HepG2 (cell line): ENCODE results near the gene HECTD1. TPM values are rescaled to one million over a fixed set of nuclear protein-coding genes. Genes with fewer than 3 reads are reported as not detected.

Experiments
- ARHGAP35 ChIP-seq: sonication (generic); formaldehyde crosslinking; IDR thresholded peaks from 2 replicates; pipeline ENCODE4 v1.9.0; 2022; ENCODE audit warnings: mild to moderate bottlenecking, inconsistent platforms, moderate library complexity, missing genetic modification reagents, borderline replicate concordance
- ATF1 ChIP-seq: IDR thresholded peaks from 2 replicates; pipeline ENCODE4 v1.6.1; 2016; ENCODE audit warnings: mild to moderate bottlenecking, control low read depth
- CENPBD1 ChIP-seq: sonication (generic); formaldehyde crosslinking; IDR thresholded peaks from 2 replicates; pipeline ENCODE4 v1.8.0; 2022; ENCODE audit warnings: missing genetic modification reagents, low read depth, mild to moderate bottlenecking, borderline replicate concordance
- GPBP1L1 ChIP-seq: sonication (generic); formaldehyde crosslinking; IDR thresholded peaks from 2 replicates; pipeline ENCODE4 v1.5.0; 2020; ENCODE audit warnings: mild to moderate bottlenecking, missing genetic modification reagents
- GRHL1 ChIP-seq: sonication (generic); formaldehyde crosslinking; conservative IDR thresholded peaks from 2 replicates; pipeline ENCODE4 v1.8.0; 2022; ENCODE audit warnings: missing genetic modification reagents
- HMGA1 ChIP-seq: sonication (generic); formaldehyde crosslinking; conservative IDR thresholded peaks from 2 replicates; pipeline ENCODE4 v1.4.0; 2020; ENCODE audit warnings: missing genetic modification reagents
- KMT2B ChIP-seq: IDR thresholded peaks from 2 replicates; pipeline ENCODE4 v1.6.1; 2016; ENCODE audit warnings: missing genetic modification reagents, missing compliant biosample characterization
- LCORL ChIP-seq, 2 experiments: fragments of 450-650 bp in 1 of 2; sonication (generic) in 1 of 2; formaldehyde crosslinking in 1 of 2; IDR thresholded peaks; 2 replicates each; pipeline versions ENCODE4 v1.5.0 to v1.6.1; 2017 to 2020; ENCODE audit warnings: antibody characterized with exemption in 1 of 2, missing genetic modification reagents in 1 of 2
- MZF1 ChIP-seq: sonication (generic); formaldehyde crosslinking; IDR thresholded peaks from 2 replicates; pipeline ENCODE4 v1.8.1; 2023; ENCODE audit warnings: mild to moderate bottlenecking, missing genetic modification reagents, borderline replicate concordance
- SKI ChIP-seq: fragments of 450-650 bp; IDR thresholded peaks from one replicate; pipeline ENCODE4 v1.6.1; 2018; ENCODE audit warnings: mild to moderate bottlenecking; ENCODE audit not compliant: partially characterized antibody
- SOX13 ChIP-seq, 3 experiments: fragments of 450-650 bp in 1 of 3; sonication (generic) in 1 of 3; formaldehyde crosslinking in 1 of 3; IDR thresholded peaks in 2 of 3; conservative IDR thresholded peaks in 1 of 3; 2 replicates each; pipeline versions ENCODE4 v1.5.0 to v1.6.1; 2016 to 2020; ENCODE audit warnings: antibody characterized with exemption in 1 of 3, mild to moderate bottlenecking in 1 of 3, missing compliant biosample characterization in 1 of 3, missing genetic modification reagents in 1 of 3, moderate library complexity in 1 of 3
- TIGD3 ChIP-seq: sonication (generic); formaldehyde crosslinking; IDR thresholded peaks from 2 replicates; pipeline ENCODE4 v1.5.1; 2020; ENCODE audit warnings: mild to moderate bottlenecking, missing genetic modification reagents, borderline replicate concordance
- ZBTB25 ChIP-seq: IDR thresholded peaks from 2 replicates; pipeline ENCODE4 v1.6.1; 2018; ENCODE audit warnings: missing genetic modification reagents
- ZMYM4 ChIP-seq: sonication (generic); formaldehyde crosslinking; IDR thresholded peaks from 2 replicates; pipeline ENCODE4 v1.8.1; 2023; ENCODE audit warnings: mild to moderate bottlenecking, missing genetic modification reagents
- ZNF143 ChIP-seq: sonication (generic); formaldehyde crosslinking; IDR thresholded peaks from 2 replicates; pipeline ENCODE4 v1.4.0; 2020; ENCODE audit warnings: missing genetic modification reagents
- ZNF264 ChIP-seq: sonication (generic); formaldehyde crosslinking; IDR thresholded peaks from 2 replicates; pipeline ENCODE4 v1.4.0; 2020; ENCODE audit warnings: missing genetic modification reagents
- ZNF367 ChIP-seq: sonication (generic); formaldehyde crosslinking; IDR thresholded peaks from 2 replicates; pipeline ENCODE4 v1.4.0; 2020; ENCODE audit warnings: missing genetic modification reagents, borderline replicate concordance
- ZNF598 ChIP-seq: sonication (generic); formaldehyde crosslinking; IDR thresholded peaks from 2 replicates; pipeline ENCODE4 v1.5.1; 2020; ENCODE audit warnings: mild to moderate bottlenecking, missing genetic modification reagents, borderline replicate concordance
- ZNF678 ChIP-seq: sonication (generic); formaldehyde crosslinking; IDR thresholded peaks from 2 replicates; pipeline ENCODE4 v1.4.0; 2020; ENCODE audit warnings: mild to moderate bottlenecking, missing genetic modification reagents
- ZNF740 ChIP-seq: sonication (generic); formaldehyde crosslinking; IDR thresholded peaks from 2 replicates; pipeline ENCODE4 v1.4.0; 2020; ENCODE audit warnings: missing genetic modification reagents
- ZSCAN20 ChIP-seq: sonication (generic); formaldehyde crosslinking; IDR thresholded peaks from 2 replicates; pipeline ENCODE4 v1.4.0; 2020; ENCODE audit warnings: missing genetic modification reagents, mild to moderate bottlenecking, borderline replicate concordance
- polyA plus RNA-seq, 8 experiments: library from polyadenylated mRNA; depleted of rRNA in 3 of 8; stranded (reverse) in 7 of 8; unstranded in 1 of 8; fragments of >200 nt; fragmentation: Illumina TruSeq in 4 of 8; extraction: Trizol in 4 of 8; gene quantifications; 2 replicates each; pipeline versions ENCODE4 v1.2.1 to v1.2.3, GENCODE V29; 2011 to 2016; ENCODE audit warnings: low read depth in 4 of 8, missing spikeins in 1 of 8, mixed read lengths in 1 of 8; ENCODE audit not compliant: insufficient read depth in 1 of 8
- total RNA-seq, 5 experiments: library from RNA; depleted of rRNA; stranded (reverse); fragments of >200 nt; fragmentation: Illumina TruSeq; extraction: Trizol; gene quantifications; 2 replicates each; pipeline ENCODE4 v1.2.3, GENCODE V29; 2016; ENCODE audit warnings: low read depth in 1 of 5

The HECTD1 gene
- total and polyA plus RNA-seq, 2 of the 13 experiments (the other 11 are each of a cell fraction or from before 2014, with no cell fraction given), result 312 to 560 TPM

GRCh38 chr14:31207755-31208545 is at the start of gene HECTD1 (continued):
- TF ChIP-seq LCORL (IDR thresholded peaks at IDR 0.05) (peak; percentile 71; the same call in 1 of the 2 replicates), LCORL (CRISPR knock-in tag; IDR thresholded peaks at IDR 0.05) (peak; percentile 96; the same call in 1 of the 2 replicates), ZNF678 (CRISPR knock-in tag) (peak; percentile 99), ZNF598 (CRISPR knock-in tag) (peak; percentile 100), ARHGAP35 (CRISPR knock-in tag) (peak; percentile 100), CENPBD1 (peak; percentile 78; the same call in 1 of the 2 replicates), SOX13 (IDR thresholded peaks at IDR 0.05) (peak; percentile 46), SOX13 (CRISPR knock-in tag; conservative IDR thresholded peaks at IDR 0.05 in 1 of 2, IDR thresholded peaks at IDR 0.05 in 1 of 2) (peak; percentile 81 to 96), ZNF143 (peak; percentile 73), ATF1 (peak; percentile 49; the same call in 1 of the 2 replicates), ZBTB25 (peak; percentile 94), TIGD3 (CRISPR knock-in tag) (peak; percentile 95; the same call in 1 of the 2 replicates), ZMYM4 (peak; percentile 97), GPBP1L1 (CRISPR knock-in tag) (no peak), MZF1 (CRISPR knock-in tag) (peak; percentile 98; the same call in 1 of the 2 replicates), ZNF264 (CRISPR knock-in tag) (peak; percentile 97), SKI (peak; percentile 98), GRHL1 (CRISPR knock-in tag) (no peak), KMT2B (CRISPR knock-in tag) (peak; percentile 99), ZNF367 (CRISPR knock-in tag) (peak; percentile 57), ZNF740 (peak; percentile 89), ZSCAN20 (CRISPR knock-in tag) (0 out of 2 replicates have a peak, but pooled peaks have one; percentile 8), HMGA1 (CRISPR knock-in tag) (0 out of 2 replicates have a peak, but pooled peaks have one; percentile 43)
